NCI-H526 (cell line): ENCODE measurements around the gene CXCL1.

Experiments used
- DNase-seq, 2 experiments: peaks; one replicate each; lab custom pipeline; 2025; lab: John Stamatoyannopoulos, UW

The CXCL1 gene

GRCh38 chr4:73917081-73917501 lies 47.9 kb downstream of the CXCL1 start:
- DNase-seq = no peak

DNA sequence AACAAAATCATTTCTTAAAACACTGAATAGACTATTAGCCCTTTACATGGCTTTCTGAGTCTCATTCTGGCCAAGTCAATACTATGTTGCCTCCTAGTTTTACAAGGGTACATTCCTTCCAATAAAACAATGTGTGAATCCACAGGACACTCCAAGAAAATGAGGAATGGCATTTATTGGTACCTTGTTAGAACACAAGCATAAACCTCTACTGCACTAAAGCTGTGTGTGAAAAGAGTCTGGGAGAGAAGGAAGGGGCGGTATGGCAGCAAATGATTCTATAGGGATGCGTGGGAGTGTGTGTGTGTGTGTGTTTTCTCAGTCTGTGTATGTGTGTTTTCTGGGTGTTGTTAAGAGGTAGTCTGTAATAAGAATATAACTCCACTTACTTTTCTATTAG lies 48.9 kb downstream of the CXCL1 start:
- DNase-seq = no peak

GRCh38 chr4:73919691-73920090 lies 50.5 kb downstream of the CXCL1 start:
- no peak for DNase-seq
